Stimulated activated CD4-positive, alpha-beta T cell treated with anti-CD3 and anti-CD28 coated beads, TNF-alpha, amount 100 ng/mL, for 48 hours (primary cell): ENCODE measurements around the gene PXN.
"Not testable (repeated sequence)": the region's sequence is repeated elsewhere in the genome, so short reads cannot be mapped to it uniquely, and the experiment has no call there.

Source experiments
- DNase-seq, 3 donors: peaks; one replicate each; pipeline ENCODE4 v3.0.0-alpha.2; 2020; ENCODE audit warnings: low read depth in 3 of 3

The PXN gene

DNA sequence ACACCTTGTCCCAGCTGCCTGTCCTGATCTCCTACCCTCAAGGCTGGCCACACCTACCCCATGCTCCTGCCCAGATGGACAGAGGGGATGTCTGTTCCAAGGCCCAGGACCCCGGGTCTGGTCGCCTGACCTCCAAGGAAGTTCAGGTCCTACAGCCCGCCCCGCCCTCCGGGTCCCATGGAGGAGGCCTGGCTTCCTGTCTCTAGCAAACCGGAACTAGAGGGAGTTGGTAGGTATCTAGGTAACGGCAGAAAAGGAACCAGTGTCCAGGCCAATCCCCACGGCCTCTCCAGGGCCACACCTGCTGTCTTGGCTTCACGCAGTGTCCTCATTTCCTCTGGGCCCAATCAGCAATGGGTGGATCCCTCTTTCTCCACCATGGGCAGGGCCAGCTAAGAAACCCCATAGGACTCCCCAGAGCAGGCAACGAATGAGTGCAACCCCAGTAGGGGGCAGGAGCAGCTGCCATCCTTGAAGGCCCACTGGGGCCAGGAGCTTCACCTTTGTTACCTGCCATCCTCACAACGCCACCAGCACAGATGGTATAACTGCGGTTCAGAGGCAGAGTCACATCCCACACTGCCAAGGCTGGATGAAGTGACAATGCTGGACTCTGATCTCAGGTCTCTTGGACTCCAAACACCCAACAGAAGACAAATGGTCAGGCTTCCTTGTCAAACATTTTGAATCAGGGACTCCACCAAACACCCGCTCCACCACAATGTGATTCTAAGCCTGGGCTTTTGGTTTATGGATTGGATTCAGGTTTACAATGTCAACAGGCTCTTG is 39.5 kb downstream of the PXN start:
- no peak for DNase-seq

DNA sequence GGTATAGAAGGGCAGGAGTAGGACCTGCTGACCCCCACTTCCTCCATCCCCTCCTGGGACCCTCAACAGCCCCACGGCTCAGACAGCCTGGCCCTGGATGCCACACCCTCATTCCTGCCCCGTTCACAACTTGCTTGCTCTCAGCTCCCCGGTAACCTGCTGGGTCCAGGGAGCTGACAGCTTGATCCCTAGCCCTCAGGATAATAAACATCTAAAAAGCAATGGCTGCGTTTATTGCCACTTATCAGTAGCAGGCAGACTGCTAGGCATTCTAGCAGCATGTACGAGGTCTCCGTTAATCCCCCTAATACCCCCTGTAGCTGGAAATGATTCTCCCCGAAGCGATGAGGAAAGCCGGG is 40.4 kb downstream of the PXN start:
- DNase-seq, result no peak

DNA sequence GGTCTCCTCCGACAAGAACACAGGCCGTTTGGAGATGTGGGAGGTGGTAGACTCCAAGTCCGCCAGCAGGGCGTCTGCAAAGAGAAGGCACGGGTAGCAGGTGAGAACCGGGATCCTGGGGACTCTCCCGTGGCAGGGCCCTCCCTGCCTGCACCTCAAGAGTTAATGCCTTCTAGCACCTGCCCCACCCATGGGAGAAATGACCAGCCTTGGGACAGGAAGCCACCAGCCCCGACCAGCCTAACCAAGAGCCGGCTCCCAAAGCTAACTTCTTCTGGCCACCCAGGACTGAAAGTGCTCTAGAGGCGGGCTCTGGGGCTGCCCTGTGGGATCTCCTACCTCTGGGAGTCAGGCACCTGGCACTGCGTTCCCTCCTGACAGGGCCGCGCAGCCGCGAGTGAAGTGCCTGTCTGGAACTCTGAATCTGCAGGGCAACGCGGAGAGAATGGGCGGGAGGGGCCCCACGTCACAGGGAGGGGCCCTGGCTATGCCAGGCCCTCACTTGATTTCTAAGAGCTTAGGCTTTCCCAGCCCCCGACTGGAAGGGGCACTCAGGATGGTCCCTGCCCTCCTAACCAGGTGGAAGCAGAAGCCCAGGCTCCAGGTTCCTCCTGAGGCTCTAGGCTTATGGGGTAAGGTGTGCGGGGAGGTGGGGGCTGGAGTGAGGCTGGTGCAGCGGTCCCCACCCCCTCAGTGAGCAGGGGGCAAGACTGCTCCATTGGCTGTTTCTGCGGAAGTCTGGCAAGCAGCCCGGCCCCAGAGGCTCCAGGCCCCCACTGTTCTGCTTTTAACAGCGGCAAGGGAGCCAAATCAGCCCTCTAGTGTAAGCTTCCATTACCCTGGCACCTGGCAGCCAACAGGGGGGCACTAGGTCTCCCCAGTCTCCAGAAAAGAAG is 41.0 kb downstream of the PXN start:
- DNase-seq, result no peak

DNA sequence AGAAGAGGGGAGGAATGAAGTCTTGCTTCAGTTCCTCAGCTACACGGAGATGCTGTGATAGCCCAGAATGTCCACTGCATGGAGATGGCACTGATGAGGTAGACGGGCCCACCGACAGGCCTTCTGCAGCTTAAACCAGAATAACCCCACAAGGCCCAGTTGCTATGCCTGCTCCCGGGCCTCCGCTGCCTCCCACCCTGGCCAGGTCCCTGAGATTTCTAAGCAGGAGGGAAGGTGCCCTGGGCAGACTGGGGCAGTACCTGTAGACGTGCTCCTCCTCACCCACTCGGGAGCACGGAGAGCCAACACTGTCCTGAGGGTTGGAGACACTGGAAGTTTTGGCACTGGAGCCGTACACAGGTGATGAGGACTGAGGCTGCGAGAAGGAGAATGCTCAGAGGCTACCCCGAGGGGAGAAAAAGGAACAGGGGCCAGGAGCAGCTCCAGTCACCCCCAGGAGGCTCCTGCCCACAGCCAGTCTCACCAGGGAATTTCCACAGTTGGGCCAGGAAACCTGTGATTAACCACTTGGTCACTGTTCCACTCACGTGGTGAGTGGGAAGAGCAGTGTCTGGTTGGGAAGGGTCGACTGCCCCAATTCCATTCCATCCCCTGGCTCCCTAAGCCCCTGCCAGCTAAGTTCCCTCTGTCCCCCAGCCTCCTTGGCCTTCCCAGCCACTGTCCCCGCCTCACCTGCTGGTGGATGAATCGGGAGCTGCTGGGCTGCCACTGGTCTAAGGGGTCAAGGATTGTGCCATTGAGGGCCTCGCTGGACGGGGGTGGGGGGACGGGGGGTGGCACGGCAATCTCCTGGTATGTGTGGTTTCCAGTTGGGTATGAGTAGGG is 41.8 kb downstream of the PXN start:
- DNase-seq, result no peak

DNA sequence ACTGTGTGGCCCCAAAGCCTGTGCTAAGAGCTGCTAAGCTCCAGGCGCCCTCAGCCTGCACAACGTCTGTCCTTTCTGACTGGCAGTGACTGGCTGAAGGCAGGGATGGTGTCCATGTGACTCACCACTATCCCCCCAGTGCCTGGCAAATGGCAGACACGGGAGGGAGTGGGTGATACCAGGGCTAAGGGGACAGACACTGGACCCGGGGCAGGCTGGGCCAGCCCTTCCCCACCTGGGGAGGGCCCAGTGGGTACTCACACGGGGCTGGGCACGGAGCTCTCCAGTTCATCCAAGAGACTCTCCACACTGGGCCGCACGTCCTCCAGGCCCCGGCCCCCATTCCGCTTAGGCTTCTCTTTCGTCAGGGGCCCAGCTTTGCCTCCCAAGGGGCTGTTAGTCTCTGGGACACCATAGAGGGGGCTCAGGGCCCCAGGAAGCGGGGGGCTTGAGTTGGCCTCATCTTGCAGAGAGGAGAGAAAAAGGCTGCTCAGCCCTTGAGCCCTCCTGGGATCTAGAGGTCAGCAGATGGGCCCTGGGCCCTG is 43.2 kb downstream of the PXN start:
- no peak for DNase-seq

DNA sequence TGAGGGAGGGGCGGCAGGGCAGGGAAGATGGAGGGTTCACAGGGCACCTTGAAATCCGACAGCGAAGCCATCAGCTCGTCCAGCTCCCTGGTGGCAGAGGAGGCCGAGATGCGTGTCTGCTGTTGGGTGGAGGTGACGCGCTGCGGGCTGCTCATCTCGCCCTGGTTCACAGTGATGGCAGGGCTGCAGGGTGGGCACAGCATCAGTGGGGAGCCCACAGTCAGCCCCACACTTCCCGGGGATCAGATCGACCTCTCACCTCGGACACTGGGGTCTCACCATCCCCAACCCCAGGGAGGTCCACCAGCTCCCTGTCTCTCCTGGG is 44.0 kb downstream of the PXN start:
- DNase-seq, result no peak

DNA sequence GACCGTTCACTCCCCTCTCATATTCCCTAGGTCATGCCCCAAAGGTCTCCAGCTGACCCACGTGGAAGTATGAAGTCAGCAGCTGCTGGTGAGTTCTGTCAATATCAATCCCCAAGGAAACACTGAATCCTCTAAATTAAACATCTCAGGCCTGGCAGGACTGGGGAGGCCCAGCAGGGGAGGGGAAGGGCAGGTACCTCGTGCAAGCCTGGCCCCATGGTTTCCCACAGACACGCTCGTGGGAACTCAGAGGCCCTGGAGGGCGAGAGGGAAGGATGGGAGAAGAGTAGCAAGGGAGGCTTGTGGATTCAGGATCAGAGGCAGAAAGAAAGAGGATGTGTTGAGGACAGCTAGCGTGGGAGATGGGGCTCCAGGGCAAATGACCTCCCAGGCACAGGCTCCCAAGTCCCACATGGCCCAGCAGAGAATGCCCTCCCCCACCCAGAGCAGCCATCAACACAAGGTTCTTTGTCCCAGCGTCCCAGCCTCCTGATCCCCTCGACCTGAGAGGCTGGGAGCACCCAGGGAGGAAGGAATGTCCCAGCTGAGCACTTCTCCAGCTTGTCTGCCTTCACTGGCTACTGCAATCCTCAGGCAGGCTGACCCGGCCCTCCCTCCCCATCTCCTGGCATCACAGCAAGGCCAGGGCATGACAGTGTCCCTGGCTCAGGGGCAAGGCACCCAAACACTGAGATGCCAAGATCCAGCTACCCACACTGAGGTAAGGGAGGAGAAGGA is 44.5 kb downstream of the PXN start:
- no peak for DNase-seq

DNA sequence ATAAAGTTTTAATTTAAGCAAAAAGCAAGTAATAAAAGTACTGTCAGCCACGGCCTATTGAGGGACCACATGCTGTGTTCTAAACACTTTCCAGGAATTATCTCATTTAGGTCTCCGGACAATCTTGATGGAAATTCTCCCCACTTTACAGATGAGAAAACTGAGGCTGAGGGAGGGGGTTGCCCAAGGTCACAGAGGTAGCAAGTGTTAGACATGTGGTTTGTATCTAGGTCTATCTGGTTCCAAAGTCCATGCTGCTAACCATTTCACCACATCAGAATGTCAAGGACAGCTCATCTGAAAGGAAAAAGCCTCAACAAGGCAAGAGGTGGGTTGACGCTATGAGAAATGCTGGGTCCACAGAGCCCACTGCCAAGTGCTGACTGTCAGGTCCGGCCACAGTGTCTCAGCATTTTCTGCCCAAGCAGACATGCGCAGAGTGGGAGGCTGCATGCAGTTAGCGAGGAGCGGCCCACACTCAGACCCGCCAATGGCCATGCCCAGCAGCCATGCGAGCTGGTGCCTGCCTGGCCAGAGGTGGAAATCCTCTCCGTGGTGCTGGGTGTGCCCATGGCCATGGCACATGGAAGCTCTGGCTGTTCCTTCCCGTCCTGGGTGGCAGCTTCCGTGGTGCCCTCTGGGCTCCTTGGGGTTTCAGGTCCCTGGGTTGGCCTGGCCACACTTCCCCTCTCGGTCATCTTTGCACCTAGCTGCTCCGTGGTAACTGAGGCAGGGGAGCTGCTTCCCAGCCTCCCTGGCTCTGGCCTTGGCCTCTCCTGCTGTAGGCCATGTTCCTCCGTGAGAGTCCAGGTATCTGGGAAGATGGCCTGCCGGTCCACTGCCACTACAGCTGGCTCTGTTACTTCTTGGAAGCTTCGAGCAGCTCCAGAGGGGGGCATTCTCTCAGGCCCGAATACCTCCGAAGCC is 46.6 kb downstream of the PXN start:
- DNase-seq, result no peak

DNA sequence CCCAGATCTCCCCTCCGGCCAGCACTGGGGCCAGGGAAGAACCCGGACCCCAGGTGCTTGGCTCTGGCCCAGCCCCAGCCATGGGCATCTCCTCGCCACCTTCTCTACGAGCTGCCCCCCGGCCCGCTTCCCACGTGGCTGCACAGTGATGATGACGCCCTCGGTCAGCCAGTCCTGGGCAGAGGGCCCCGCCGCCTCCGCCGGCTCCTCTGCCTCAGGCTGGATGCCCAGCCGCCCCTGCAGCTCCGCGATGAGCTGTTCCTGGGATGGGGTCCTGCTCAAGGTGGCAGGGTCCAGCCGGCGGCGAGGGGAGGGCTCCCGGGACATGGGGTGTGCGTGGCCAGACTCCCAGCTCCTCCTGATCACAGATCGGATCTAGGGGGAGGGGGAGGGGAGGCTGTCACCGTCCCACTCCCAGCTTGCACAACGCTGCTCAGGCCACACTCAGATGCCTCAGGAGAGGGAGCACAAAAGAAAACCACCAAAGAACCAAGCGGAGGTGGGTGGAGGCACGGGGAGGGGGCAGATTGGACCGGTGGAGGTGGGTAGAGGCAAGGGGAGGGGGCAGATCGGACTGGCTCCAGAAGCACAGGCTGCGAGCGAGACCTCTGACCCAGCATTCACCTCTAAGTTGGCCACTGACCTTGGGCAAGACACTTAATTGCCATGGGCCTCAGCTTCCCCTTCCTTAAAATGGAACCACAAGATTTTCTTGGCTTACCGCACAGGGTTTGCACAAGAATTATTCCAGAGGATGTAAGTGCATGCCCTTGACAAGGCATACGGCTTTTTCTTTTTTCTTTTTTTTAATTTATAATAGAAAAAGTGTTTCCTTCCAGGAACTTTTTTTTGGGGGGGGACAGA is 48.6 kb downstream of the PXN start:
- no peak for DNase-seq

DNA sequence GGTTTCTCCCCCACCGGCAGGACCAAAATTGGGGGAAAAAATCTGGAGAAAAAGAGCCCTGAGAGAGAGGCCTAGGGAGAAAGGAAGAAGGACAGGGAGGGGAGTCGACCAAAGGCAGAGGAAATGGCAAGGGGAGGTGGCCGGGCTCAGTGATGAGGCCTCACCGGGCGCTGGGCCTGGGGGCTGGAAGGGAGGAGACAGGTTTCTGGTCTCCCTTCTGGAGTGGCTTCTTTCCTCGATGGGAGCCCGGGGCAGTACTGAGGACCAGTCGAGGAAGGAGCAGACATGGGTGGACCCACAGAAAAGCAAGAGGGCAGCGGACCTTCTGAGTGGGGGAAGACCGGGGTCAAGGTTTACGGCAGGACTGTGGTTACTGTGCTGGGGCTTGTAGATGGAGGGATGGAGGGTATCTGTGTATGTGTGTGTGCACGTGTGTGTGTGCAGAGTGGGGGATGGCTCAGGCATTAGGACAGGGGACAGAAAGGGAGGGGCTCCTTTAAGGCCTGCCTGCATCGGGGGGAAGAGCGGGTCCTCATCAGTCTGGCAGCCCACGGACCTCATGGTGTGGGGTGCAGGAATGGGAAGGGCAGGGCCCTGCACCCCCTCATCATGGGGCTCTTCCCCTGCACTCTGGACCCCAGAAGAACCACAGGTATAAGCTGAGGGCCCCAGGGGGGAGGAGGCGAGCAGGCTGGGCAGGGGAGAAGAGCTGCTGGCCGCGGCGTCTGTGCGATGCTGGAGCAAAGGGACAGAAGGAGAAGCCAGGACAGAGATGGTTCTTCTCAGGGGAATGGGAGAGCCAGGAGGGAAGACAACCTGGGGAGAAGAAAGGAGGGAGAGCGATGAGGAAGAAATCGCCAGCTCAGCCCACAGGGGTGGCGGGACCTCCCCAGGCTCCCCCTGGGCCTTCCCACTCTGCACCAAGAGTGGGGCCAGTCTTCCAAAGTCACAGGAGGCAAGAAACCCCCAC is 49.5 kb downstream of the PXN start:
- DNase-seq, result no peak

DNA sequence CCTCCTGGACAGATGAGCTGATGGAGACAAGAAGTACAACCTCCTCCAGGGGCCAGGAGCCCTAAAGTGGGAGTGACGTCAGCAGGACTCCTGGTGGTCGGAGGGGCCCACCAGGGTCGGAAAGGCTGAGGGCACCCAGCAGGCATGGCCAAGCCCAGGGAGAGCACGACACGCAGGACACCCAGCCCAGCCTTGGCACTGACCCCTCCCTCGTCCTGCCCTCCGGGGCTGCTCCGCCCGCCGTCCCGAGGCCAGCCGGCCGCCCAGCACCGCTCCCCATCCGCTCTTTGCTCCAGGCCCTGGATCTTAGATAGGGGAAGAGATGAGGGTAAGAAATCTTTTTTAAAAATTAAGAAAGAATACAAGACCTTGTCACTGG is 50.2 kb downstream of the PXN start:
- DNase-seq, result no peak

DNA sequence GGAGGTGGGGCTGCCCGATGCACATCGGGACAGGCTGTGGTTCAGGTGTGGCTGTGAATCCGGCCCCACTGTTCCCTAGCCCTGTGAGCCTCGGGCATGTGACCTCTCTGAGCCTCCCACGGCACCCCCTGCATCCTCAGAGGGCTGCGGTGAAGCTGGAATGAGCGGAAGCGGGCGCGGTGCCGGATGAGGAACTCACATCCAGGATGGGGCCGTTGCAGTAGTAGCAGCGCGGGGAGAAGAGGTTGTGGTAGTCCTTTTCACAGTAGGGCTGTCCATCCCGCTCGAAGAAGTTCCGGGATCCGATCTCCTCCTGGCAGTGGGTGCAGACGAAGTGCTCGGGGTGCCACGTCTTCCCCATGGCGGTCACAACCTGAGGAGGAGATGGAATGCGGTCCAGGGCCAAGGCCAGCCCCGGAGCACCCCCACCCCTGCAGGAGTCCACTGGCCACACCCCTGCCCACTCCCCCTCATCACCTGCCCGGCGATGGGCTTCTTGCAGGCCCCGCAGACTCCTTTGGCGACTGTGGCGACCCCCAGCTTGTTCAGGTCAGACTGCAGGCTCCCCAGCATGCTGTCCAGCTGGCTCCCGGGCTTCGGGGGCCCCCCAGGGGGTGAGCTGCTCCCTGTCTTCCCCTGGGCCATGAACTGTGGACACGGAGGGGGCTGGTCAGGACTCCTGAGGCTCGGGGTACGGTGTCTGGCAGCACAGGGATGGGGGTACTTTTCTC is 50.7 kb downstream of the PXN start:
- no peak for DNase-seq

DNA sequence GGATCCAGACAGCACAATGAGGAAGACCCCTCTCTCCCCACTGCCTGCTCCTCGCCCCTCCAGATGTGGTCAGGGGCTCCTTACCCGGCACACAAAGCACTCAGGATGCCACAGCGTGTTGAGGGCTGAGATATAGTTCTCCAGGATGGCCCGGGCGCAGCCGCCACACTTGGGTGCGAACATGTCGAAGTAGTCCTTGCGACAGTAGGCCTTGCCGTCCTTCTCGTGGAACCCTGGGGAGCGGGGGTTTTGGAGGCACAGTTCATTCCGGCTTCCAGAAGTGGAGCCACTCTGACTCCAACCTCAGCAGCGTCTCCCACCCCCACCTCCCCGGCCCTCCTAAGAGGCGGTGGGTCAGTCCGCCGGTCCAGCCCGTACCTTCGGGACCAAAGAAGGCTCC is 51.8 kb downstream of the PXN start:
- no peak for DNase-seq

DNA sequence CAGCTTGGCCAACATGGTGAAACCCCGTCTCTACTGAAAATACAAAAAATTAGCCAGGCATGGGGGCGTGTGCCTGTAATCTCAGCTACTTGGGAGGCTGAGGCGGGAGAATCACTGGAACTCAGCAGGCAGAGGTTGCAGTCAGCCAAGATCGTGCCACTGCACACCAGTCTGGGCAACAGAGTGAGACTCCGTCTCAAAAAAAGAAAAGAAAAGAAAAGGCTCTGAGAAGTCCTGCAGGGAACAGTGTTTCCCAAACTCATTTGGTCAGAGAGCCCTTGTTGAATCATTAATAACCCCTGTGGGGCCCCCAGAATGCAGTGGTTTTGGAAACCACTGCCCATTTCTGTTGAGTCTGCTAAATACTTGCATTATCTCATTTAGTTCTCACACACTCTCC is 52.3 kb downstream of the PXN start:
- not testable (repeated sequence) for DNase-seq

DNA sequence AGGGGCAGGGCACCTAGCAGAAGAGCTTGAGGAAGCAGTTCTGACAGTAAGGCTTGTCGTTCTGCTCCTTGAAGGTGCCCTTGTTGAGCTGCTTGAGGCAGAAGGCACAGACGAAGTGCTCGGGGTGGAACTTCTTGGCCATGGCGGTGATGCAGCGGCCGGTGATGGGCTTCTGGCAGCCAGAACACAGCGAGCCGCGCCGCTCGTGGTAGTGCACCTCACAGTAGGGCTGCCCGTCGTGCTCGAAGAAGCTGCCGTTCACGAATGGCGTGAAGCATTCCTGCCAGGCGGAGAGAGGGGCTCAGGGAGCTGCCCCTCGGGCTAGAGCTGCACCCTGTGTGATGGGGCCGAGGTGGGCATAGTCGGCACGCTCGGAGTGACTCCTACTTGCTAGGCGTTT is 53.2 kb downstream of the PXN start:
- DNase-seq, result no peak

DNA sequence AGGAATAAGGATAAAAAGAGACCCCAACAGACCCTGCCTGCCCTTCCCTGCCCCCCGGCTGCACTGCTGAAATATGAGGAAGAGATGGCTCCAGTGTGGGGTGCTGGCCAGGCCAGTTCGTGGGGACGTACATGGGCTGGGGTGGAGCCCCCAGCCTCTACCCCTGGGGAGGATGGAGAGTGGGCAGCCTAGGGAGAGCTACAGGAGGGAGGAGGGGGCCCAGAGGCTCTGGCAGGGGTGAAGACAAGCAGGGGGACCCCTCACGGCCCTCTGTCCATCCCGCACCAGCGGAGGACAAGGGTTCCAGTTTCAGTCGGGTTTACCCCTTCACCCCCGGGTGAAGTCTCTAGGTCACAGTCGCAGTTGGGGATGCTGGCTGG is 53.6 kb downstream of the PXN start:
- no peak for DNase-seq

DNA sequence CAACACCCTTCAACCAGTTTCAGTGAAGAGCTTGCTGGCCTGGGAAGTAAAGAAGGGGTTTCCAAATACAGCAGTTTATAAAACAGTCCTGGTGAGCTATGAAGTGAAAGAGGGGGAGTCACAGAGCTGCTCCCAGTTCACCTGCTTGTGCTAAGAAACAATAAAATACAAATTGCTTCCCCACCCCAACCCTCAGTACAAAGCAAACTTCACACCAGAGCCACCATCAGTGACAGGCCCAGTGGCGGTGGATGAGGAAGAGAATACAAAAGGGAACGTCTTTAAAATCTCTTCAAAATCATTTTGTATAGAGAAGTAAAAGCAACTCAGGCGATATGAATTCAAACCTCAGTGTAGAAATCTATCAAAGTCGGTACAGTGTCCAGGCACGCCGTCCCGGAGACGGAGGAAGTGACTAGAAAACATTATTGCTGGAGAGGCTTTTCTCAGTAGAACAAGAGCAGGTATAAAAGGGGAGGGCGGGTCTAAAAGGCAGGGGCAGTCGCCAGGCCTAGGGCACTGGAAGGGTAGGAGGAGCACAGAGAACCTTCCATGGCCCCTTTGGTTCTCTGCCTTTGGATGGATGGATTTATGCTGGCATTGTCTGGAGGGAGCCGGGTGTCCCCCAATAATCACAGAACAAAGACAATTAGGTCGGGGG is 54.2 kb downstream of the PXN start:
- no peak for DNase-seq
